Astrocyte (in vitro differentiated cells and primary cell): ENCODE measurements around the gene SNCG.

Experiments
- CTCF ChIP-seq: IDR thresholded peaks from 2 replicates; pipeline ENCODE4 v1.5.1; 2011; ENCODE audit warnings: low read depth, mild to moderate bottlenecking, inconsistent platforms, low read length, moderate library complexity; ENCODE audit not compliant: insufficient read depth
- EZH2 ChIP-seq: IDR thresholded peaks from 2 replicates; pipeline ENCODE4 v1.6.1; 2012; ENCODE audit warnings: mild to moderate bottlenecking, low read length, inconsistent platforms; ENCODE audit not compliant: insufficient read depth

GRCh38 chr10:86981716-86982115, 23.3 kb downstream of the SNCG start:
- TF ChIP-seq EZH2 (no peak), CTCF (no peak)
